UCSD-AML1 (cell line): ENCODE measurements around the gene CD7.

Experiments
- DNase-seq: peaks from one replicate; lab custom pipeline; 2025; ENCODE audit not compliant: unreplicated experiment; lab: John Stamatoyannopoulos, UW

CD7 gene

GRCh38 chr17:82315703-82316358 lies 1.6 kb downstream of the CD7 start:
- DNase-seq = no peak

DNA sequence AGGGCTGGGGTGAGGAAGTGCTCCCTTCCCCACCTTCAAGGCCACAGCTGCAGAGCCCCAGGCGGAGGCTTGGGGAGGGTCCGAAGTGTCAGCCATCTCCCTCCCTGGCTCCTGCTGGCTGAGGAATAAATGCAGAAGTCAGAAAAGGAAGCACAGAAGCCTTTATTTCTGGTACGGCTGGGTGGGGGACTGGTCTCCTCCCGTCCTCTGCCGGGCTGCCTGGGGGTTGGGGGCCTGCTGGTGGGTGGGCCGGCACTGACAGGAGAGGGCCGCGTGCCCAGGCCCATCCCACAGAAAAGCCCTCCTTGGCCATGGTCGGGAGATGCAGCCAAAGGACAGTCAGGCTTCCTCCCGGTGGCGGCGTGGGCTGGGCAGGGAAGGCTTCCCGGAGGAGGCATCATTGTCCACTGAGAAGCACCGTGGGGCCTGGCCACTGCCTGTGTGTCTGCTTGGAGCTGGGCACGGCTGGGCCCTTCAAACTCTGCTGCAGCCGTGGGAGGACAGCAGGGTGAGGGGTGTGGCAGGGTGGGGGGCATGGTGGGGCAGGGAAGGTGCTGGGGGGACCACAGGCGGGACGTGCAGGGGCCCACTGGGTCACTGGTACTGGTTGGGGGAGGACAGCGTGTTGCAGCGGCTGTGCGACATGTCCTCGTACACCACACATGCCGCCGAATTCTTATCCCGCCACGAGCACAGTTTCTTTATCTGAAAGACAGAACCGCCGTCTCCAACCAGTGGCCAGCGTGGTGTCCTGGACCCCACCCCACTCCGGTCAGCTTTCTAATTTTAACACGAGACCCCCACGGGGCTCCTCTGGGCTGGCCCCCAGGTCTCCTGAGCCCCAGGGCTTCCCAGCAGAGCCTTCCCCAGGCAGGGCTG lies 2.4 kb downstream of the CD7 start:
- peak; percentile 38 for DNase-seq

DNA sequence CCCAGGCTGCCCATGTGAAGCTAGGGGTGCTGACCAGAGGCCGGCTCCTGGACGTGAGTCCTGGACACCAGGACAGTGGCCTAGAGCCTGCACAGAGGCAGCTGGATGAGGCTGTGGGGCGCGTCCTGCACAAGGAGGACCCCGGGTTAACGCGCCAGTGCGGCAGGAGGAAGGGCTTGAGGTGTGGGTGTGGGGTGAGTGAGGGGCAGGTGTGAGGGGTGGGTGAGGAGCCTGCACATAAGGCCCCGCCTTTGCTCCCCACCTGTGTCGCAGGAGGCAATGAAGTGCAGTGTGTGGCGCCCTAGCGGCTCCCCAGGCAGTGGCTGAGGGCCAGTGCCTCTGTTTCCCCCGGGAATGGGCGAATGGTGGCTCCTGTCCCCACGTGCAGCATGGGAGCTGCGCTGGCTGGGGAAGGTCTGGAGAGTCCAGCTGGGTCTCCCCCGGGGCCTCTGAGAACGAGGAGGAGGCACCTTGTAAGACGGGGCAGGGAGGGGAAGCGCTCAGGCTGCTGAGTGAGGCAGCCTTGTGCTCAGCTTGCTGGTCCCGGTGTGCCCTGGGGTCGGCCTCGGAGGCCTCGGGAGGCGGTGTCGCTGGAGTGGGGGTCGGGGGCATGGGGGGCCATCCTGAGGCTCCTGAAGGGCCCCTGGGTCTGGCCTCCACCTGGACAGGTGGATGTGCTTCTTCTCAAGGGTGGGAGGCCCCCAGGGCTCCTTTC lies 3.2 kb downstream of the CD7 start:
- DNase-seq = no peak

GRCh38 chr17:82313195-82314011 lies 4.0 kb downstream of the CD7 start:
- no peak for DNase-seq

DNA sequence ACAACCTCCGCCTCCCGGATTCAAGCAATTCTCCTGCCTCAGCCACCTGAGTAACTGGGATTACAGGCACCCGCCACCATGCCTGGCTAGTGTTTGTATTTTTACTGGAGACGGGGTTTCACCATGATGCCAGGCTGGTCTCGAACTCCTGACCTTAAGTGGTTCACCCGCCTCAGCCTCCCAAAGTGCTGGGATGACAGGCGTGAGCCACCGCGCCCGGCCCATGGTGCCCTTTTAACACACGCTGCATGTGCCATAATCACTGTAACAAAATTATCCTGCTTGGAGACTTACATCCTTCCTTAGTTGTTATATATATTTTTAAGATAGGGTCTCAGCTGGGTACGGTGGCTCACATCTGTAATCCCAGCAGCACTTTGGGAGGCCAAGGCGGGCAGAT lies 5.4 kb downstream of the CD7 start:
- no peak for DNase-seq

DNA sequence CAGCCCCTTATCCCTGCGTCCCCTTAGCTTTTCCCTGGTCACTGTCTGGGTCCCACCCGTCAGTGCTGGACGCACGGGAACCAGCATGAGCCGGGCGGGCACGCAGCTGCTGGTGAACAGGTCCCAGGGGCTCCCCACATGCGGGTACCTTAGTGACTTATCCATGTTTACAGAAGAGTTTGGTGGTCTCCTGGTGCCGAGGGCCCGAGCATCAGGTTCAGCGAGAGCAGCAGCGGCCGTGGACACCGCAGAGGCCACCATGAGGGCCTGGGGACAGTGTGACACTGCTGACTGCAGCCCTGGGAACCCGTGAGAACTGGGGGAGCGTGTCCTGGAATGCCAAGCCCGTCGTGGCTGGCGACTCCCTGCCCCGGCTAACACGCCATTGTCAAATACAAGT lies 6.5 kb downstream of the CD7 start:
- no peak for DNase-seq

DNA sequence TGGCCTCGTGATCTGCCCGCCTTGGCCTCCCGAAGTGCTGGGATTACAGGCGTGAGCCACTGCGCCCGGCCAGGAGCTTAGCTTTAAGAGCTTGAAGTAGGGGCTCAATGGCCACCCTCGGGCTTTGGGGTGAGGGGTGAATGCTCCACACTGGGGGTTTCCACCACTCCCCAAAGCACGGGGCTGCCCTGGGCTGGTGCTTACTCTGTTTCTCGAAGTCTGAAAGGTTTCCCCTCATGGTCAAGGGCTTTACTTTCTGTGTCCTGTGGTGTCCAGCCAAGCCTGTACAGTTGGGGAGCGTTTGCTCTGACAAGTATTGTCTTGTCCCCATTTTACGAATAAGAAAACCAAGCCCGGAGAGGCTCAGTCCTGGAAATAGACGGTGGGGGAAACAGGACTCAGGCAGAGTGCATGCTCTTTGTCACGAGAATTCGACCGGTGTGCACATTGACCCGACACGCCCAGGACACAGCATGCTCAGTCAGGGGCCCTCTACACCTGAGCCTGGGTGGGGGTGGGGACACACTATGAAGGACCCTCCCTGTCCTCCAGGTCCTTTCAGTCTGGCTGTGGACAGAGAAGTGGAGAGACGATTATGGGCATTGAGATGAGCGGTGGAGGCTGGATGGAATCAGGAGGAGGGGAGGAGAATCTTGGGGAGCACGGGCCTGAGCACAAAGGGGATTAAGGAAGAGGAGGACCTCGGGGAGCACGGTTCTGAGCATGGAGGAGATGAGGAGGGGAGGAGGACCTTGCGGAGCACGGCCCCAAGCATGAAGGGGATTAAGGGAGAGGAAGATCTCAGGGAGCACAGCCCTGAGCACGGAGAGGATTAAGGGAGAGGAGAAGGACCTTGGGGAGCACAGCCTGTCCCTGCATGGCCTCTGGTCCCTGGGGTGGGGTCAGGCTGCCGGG lies 7.5 kb downstream of the CD7 start:
- no peak for DNase-seq

DNA sequence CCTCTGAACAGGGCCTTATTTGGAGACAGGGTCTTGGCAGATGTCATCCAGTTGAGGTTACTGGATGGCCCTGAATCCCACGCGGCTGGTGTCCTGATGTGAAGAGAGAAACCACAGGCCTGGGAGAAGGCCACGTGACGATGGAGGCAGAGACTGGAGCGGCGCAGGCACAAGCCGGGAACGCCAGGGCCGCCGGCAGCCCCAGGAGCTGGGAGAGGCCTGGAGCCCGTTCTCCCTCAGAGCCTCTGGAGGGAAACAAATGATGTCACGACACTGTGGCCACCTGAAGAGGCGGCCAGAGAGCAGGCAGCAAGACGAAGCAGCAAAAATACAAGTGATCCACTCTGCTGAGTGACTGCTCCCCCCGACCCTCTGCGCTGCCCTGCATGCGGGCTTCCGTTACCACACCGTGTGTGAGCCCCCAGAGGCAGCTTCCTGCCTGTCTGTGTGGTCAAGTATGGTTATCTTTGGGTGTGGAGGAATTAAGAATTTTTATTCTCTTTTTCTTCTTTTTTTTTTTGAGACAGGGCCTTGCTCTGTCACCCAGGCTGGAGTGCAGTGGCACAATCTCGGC lies 11.6 kb downstream of the CD7 start:
- DNase-seq = peak; percentile 41

DNA sequence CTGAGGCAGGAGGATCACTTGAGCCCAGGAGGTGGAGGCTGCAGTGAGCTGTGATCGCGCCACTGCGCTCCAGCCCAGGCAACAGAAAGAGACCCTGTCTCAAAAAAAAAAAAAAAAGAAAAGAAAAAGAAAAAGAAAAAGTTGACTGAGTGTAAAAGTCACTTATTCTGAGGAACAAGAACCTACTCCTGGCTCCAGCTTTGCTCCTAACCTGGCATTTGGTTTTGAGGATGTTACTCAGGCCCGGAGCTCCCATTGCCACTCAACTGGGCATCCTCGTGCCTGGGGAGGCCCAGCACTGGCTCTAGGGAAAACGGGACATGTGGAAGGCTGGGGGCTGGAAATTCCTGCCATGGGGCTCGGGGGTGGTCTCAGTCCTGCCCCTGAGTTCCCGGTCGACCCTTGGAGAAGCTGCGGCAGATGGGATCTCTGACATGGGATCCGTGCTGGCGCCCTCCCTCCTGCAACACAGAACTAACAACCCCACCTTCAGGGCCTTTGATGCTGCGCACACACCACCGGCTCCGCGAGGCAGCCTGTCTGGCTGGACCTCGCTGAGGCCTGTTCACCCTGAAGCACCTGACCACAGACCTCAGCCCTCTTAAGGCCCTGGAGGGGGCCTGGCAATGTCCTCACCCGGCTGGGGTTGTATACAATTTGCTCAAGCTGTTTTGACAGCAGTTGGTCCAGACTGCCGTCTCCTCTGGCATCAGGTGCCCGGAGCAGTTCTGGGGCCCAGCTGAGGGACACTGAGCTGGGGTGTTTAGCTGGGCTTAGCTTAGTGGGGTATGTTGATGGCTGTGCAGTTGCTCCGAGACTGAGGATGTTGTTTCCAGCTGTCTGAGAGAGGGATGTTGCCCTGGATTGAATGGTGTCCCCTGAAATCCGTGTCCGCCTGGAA lies 12.3 kb downstream of the CD7 start:
- DNase-seq = no peak

DNA sequence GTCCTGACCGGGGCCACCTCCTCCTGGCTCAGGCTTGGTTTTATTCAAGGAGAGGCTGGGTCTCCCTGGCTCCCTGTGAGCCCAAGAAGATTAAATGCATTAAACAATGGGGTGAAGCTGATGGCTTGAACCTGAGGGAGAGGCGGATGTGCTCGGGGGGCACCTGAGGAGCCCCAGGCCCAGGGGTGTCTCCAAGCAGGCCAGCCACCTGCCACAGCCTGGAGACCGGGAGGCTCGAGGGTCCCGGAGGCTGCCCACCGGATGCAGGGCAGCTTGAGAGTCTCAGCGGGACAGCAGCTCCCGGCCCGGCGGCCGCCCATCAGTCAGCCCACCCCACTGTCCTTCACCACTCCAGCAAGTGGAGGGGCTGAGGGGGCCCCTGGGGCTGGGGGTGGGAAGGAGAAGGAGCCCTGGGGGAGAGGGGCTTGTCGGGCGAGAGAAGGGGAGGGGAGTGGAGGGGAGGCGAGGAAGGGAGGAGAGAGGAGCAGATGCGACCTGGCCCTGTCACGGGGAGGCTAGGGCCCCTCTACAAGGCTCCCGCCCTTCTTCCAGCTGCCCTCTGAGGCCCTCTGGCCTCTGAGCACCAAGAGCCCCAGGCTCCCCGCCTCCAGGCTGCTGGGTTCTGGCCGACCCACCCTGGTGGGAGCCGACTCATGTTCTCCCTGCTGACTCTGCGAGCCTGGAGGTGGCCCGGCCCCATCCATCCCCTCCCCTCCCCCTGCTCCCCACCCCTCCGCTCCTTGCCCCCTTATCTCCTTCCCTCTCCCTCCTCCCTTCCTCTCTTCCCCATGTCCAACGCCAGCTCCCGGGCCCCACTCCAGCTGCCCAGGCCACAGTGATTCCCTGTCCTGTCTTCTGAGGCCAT lies 13.2 kb downstream of the CD7 start:
- DNase-seq = no peak

DNA sequence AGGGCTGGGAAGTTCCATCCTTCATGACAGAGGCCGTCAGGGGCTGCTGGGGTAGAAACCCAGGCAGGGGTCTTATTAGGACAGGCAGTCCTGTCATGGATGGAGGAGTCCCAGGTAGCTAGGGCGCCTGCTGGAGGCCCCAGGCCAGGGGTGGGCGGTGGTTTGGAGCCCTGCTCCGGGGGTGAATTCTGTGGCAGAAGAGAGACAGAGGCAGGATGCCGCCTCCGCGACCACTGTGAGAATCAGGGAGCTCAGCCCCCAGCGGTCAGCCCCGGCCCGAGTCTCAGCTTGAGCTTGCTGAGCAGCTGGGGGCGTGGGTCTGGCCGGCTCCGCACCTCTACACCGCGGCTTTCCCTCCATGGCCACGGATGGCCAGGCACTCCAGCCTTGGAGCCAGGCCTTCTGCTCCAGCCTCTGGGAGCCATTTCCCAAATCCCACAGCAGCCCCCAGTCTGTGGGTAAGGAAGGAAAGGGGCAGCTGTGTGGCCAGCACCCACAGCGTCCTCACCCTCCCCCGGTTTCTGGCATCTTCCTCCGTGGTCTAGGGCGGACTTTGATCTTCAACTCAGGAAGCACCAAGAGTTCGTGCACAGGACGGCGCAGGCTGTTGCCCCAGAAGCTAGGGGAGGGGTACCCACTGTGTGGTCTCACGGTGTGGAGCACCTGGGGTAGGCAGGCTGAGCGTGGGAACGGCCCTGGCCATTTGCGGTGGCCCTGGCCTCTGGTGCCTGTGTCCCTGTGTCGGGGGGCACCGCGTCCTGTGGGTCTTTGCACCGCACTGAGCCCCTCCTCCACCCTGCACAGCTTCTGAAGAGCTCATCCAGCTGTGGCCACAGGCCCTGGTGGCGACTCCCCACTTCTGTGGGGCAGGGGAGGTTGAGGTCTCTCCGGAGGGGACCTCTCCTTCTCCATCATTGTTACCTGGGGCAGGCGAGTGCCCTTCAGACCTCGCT lies 14.1 kb downstream of the CD7 start:
- peak; percentile 48 for DNase-seq

DNA sequence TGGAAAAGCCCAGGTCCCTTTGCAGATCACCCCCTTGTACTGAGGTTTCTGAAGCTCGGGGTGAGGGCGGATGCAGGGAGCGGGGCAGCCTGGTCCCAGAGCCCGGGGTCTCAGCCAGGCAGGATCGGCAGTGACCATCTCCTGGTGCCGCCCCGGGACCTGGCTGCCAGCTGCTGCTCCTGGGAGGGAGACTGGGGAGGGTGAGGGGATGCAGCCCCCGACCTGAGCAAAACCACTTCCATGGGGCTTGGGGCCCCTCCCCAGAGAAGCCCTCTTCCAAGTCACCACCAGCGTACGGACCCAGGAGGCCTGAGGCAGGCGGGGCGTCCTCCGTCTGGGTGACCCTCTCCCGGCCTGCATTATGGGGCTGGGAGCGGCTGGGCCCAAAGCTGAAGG lies 14.8 kb downstream of the CD7 start:
- no peak for DNase-seq

DNA sequence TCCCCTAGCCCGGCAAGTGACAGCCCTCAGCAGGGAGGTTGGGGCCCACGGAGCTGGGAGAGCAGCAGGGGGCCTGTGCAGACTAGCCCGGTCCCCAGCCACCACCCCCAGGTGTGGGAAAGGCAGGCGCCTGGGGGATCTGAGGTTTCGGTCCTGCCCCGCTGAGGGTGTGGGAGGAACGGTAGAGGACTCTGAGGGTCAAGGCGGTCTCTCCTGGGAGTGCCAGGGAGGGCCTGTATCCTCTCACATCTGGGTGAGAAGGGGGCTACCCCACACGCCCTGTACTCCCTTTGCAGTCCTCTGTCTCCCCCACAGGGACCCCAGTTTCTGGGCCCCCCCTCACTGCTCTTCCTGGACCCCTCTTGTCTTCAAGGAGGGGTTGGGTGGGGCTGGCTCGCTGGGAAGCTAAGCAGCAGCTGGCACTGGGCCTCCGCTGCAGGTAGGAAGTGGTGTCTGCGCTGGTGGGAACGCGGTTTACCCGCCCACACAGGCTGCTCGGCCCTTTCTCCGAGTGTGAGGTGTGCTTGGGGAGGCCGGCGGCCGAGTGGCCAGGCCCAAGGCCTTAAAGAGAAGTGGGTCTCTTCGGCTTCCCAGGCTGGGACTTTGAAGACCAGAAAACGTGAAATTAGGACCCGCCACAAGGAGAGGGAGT lies 15.4 kb downstream of the CD7 start:
- DNase-seq = peak; percentile 45

DNA sequence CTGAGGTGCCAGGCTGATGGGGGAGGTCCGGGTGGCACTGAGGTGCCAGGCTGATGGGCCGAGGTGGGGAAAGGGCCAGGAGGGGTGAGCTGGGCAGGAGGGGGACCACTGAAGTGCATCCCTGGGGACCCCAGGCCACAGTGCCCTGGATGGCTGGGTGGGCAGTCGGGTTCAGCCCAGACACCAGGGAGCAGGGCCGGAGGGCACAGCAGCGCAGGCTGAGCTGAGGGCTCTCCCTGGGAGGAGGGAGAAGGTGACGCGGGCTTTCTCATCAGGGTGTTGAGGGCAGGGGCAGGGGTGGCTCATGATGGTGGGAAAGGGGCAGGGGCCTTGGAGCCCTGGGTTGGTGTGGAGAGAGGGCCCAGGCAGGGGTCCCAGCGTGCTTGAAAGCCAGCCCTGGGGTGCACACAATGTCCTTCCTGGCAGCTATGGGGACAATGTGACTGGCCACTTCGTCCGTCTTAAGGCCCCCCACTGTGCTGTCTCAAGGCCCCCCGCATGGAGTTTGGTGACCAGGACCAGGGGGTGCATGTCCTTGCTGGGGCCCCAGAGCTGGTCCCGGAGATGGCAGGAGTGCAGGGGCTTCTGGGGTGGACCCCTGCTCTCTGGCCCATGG lies 16.0 kb downstream of the CD7 start:
- no peak for DNase-seq

GRCh38 chr17:82300707-82301270 lies 16.6 kb downstream of the CD7 start:
- peak; percentile 76 for DNase-seq
